Mucosa of gallbladder (tissue), 1 donor: Measurements from ENCODE around the gene SLC6A19. TPM values are rescaled to one million over a fixed set of nuclear protein-coding genes. Genes with fewer than 3 reads are reported as not detected.
A peak's percentile ranks its signal among the peaks of the same experiment; 100 is the strongest.

Experiments used
- DNase-seq: peaks from one replicate; pipeline ENCODE4 v3.0.0-alpha.2; 2020; ENCODE audit warnings: low spot score
- total RNA-seq: library from RNA; stranded (reverse); gene quantifications from one replicate; pipeline ENCODE4 v1.2.1, GENCODE V29; 2021
- donor health status: DM: no; HTN: no; CAD: no.

Gene SLC6A19
- total RNA-seq, 1 donor from 2014 or later = 179 TPM

- DNase-seq = no peak
Observed at GRCh38 chr5:1166370-1166769, 35.0 kb upstream of the SLC6A19 start.

GRCh38 chr5:1167361-1167727 lies 34.1 kb upstream of the SLC6A19 start:
- no peak for DNase-seq

GRCh38 chr5:1167728-1168709 lies 33.4 kb upstream of the SLC6A19 start:
- DNase-seq = peak; percentile 77

GRCh38 chr5:1168796-1169195 lies 32.6 kb upstream of the SLC6A19 start:
- DNase-seq = no peak

GRCh38 chr5:1169211-1170115 lies 31.9 kb upstream of the SLC6A19 start:
- DNase-seq = no peak

- no peak for DNase-seq
Observed at GRCh38 chr5:1171340-1171941, 30.0 kb upstream of the SLC6A19 start.

GRCh38 chr5:1172007-1172581 lies 29.3 kb upstream of the SLC6A19 start:
- DNase-seq = no peak

- no peak for DNase-seq
Observed at GRCh38 chr5:1172670-1173404, 28.6 kb upstream of the SLC6A19 start.

- no peak for DNase-seq
Observed at GRCh38 chr5:1173485-1174070, 27.8 kb upstream of the SLC6A19 start.

- DNase-seq = peak; percentile 74
Observed at GRCh38 chr5:1174122-1174936, 27.1 kb upstream of the SLC6A19 start.

GRCh38 chr5:1175015-1175414 lies 26.4 kb upstream of the SLC6A19 start:
- no peak for DNase-seq

- no peak for DNase-seq
Observed at GRCh38 chr5:1175801-1176472, 25.5 kb upstream of the SLC6A19 start.

GRCh38 chr5:1176473-1177391 lies 24.7 kb upstream of the SLC6A19 start:
- no peak for DNase-seq

- DNase-seq = no peak
Observed at GRCh38 chr5:1177826-1178528, 23.4 kb upstream of the SLC6A19 start.

GRCh38 chr5:1178529-1179382 lies 22.6 kb upstream of the SLC6A19 start:
- no peak for DNase-seq

GRCh38 chr5:1179383-1179715 lies 22.0 kb upstream of the SLC6A19 start:
- no peak for DNase-seq

- no peak for DNase-seq
Observed at GRCh38 chr5:1180096-1180495, 21.3 kb upstream of the SLC6A19 start.
